Stimulated activated CD8-positive, alpha-beta memory T cell treated with anti-CD3 and anti-CD28 coated beads, Interleukin-12 subunit alpha, Interleukin-12 subunit beta, amount 100 ng/mL, for 24 hours (primary cell): ENCODE measurements around the gene MAPKBP1.
"Not testable (repeated sequence)": the region's sequence is repeated elsewhere in the genome, so short reads cannot be mapped to it uniquely, and the experiment has no call there.

Source experiments
- DNase-seq: peaks from one replicate; pipeline ENCODE4 v3.0.0-alpha.2; 2020; ENCODE audit errors: extremely low read depth

MAPKBP1 gene

GRCh38 chr15:41774062-41774881, at the start of gene MAPKBP1:
Gene MAPKBP1 (plus strand): TSS chr15:41774484. CDS start chr15:41775276, 792 bp downstream.
- DNase-seq, result peak; percentile 92

GRCh38 chr15:41727143-41727542, 47.1 kb upstream of the MAPKBP1 start:
- no peak for DNase-seq

GRCh38 chr15:41728061-41728460, 46.2 kb upstream of the MAPKBP1 start:
- not testable (repeated sequence) for DNase-seq

GRCh38 chr15:41730543-41730942, 43.7 kb upstream of the MAPKBP1 start:
- no peak for DNase-seq

GRCh38 chr15:41732483-41732882, 41.8 kb upstream of the MAPKBP1 start:
- DNase-seq, result no peak

- no peak for DNase-seq
These were observed 40.2 kb upstream of the MAPKBP1 start for GRCh38 chr15:41734079-41734478.

GRCh38 chr15:41735046-41735445, 39.2 kb upstream of the MAPKBP1 start:
- DNase-seq, result no peak

GRCh38 chr15:41735492-41735891, 38.8 kb upstream of the MAPKBP1 start:
- not testable (repeated sequence) for DNase-seq

- DNase-seq, result no peak
These were observed 27.5 kb upstream of the MAPKBP1 start for GRCh38 chr15:41746802-41747201.

- DNase-seq, result no peak
These were observed 18.1 kb upstream of the MAPKBP1 start for GRCh38 chr15:41756198-41756597.

GRCh38 chr15:41772720-41773331, 1.5 kb upstream of the MAPKBP1 start:
- no peak for DNase-seq

- DNase-seq, result no peak
These were observed 954 bp upstream of the MAPKBP1 start for GRCh38 chr15:41773332-41773728.

- no peak for DNase-seq
These were observed 589 bp upstream of the MAPKBP1 start for GRCh38 chr15:41773729-41774061.

- no peak for DNase-seq
These were observed 666 bp downstream of the MAPKBP1 start for GRCh38 chr15:41774882-41775417.

- no peak for DNase-seq
These were observed 1.4 kb downstream of the MAPKBP1 start for GRCh38 chr15:41775651-41776050.

- DNase-seq, result no peak
These were observed 3.2 kb downstream of the MAPKBP1 start for GRCh38 chr15:41777421-41777973.

- no peak for DNase-seq
These were observed 4.2 kb downstream of the MAPKBP1 start for GRCh38 chr15:41778521-41778920.

- DNase-seq, result no peak
These were observed 5.4 kb downstream of the MAPKBP1 start for GRCh38 chr15:41779662-41780157.

GRCh38 chr15:41780266-41780665, 6.0 kb downstream of the MAPKBP1 start:
- no peak for DNase-seq

- DNase-seq, result no peak
These were observed 6.4 kb downstream of the MAPKBP1 start for GRCh38 chr15:41780727-41781126.

GRCh38 chr15:41782371-41783282, 8.3 kb downstream of the MAPKBP1 start:
- no peak for DNase-seq

- no peak for DNase-seq
These were observed 9.0 kb downstream of the MAPKBP1 start for GRCh38 chr15:41783296-41783695.
